ENCODE results near the gene ACAN.

The ACAN gene

GRCh38 chr15:88802250-88802990 is 816 bp upstream of the ACAN start:
- H3K4me3 ChIP-seq (ENCODE audit: low read length) = peak overlapping the region; percentile 66
- WGBS = 16% methylated on average over 19 of the region's 20 CpGs
- H3K27ac ChIP-seq (ENCODE audit: low read depth, low read length) = no peak overlapping the region
- H3K27me3 ChIP-seq (ENCODE audit: insufficient read depth, low read length) = peaks cover 79% of the 10 kb centered on the region
- no peaks in the 10 kb centered on the region for H3K4me1 ChIP-seq (ENCODE audit: insufficient read depth, low read length)
- no peaks in the 10 kb centered on the region for H3K9me3 ChIP-seq (ENCODE audit: insufficient read depth, low read depth, low read length)
- H3K36me3 ChIP-seq (ENCODE audit: insufficient read depth, low read length) = no peaks in the 10 kb centered on the region
- peak overlapping the region; percentile 54 for H3K9ac ChIP-seq (ENCODE audit: low read depth, low read length)

GRCh38 chr15:88802991-88803240 is 320 bp upstream of the ACAN start:
- Histone ChIP-seq H3K27ac (ENCODE audit: low read depth, low read length) (no peak overlapping the region), H3K4me1 (ENCODE audit: insufficient read depth, low read length) (no peaks in the 10 kb centered on the region), H3K9me3 (ENCODE audit: insufficient read depth, low read depth, low read length) (no peaks in the 10 kb centered on the region), H3K4me3 (ENCODE audit: low read length) (peak overlapping the region; percentile 66), H3K27me3 (ENCODE audit: insufficient read depth, low read length) (peaks cover 79% of the 10 kb centered on the region), H3K9ac (ENCODE audit: low read depth, low read length) (peak overlapping the region; percentile 54), H3K36me3 (ENCODE audit: insufficient read depth, low read length) (no peaks in the 10 kb centered on the region)
- WGBS = under 1% methylated on average over 28 of the region's 28 CpGs

GRCh38 chr15:88803920-88804247 is 648 bp downstream of the ACAN start:
- H3K27me3 ChIP-seq (ENCODE audit: insufficient read depth, low read length) = peaks cover 71% of the 10 kb centered on the region
- H3K9me3 ChIP-seq (ENCODE audit: insufficient read depth, low read depth, low read length) = no peaks in the 10 kb centered on the region
- peak overlapping the region; percentile 60 for H3K4me3 ChIP-seq (ENCODE audit: low read length)
- WGBS = 21% methylated on average over 10 of the region's 10 CpGs
- H3K9ac ChIP-seq (ENCODE audit: low read depth, low read length) = no peak overlapping the region
- H3K4me1 ChIP-seq (ENCODE audit: insufficient read depth, low read length) = no peaks in the 10 kb centered on the region
- H3K27ac ChIP-seq (ENCODE audit: low read depth, low read length) = no peak overlapping the region
- no peaks in the 10 kb centered on the region for H3K36me3 ChIP-seq (ENCODE audit: insufficient read depth, low read length)

- WGBS = 83% methylated on average over 10 of the region's 10 CpGs
- Histone ChIP-seq H3K4me3 (ENCODE audit: low read length) (no peak overlapping the region), H3K27ac (ENCODE audit: low read depth, low read length) (no peak overlapping the region), H3K36me3 (ENCODE audit: insufficient read depth, low read length) (no peaks in the 10 kb centered on the region), H3K9me3 (ENCODE audit: insufficient read depth, low read depth, low read length) (no peaks in the 10 kb centered on the region), H3K9ac (ENCODE audit: low read depth, low read length) (no peak overlapping the region), H3K27me3 (ENCODE audit: insufficient read depth, low read length) (peaks cover 67% of the 10 kb centered on the region), H3K4me1 (ENCODE audit: insufficient read depth, low read length) (no peaks in the 10 kb centered on the region)
Observed at GRCh38 chr15:88804257-88804656, 1.0 kb downstream of the ACAN start.

GRCh38 chr15:88805031-88805780 is 2.0 kb downstream of the ACAN start:
- WGBS = 71% methylated on average over 8 of the region's 9 CpGs
- Histone ChIP-seq H3K4me3 (ENCODE audit: low read length) (no peak overlapping the region), H3K27ac (ENCODE audit: low read depth, low read length) (no peak overlapping the region), H3K36me3 (ENCODE audit: insufficient read depth, low read length) (no peaks in the 10 kb centered on the region), H3K9ac (ENCODE audit: low read depth, low read length) (no peak overlapping the region), H3K9me3 (ENCODE audit: insufficient read depth, low read depth, low read length) (no peaks in the 10 kb centered on the region), H3K27me3 (ENCODE audit: insufficient read depth, low read length) (peaks cover 58% of the 10 kb centered on the region), H3K4me1 (ENCODE audit: insufficient read depth, low read length) (no peaks in the 10 kb centered on the region)

GRCh38 chr15:88810446-88810845 is 7.2 kb downstream of the ACAN start:
- Histone ChIP-seq H3K9me3 (ENCODE audit: insufficient read depth, low read depth, low read length) (no peaks in the 10 kb centered on the region), H3K27ac (ENCODE audit: low read depth, low read length) (no peak overlapping the region), H3K9ac (ENCODE audit: low read depth, low read length) (no peak overlapping the region), H3K4me1 (ENCODE audit: insufficient read depth, low read length) (0 out of 2 replicates have a peak, but pooled peaks cover 13% of the 10 kb centered on the region), H3K27me3 (ENCODE audit: insufficient read depth, low read length) (peaks cover 8% of the 10 kb centered on the region), H3K4me3 (ENCODE audit: low read length) (no peak overlapping the region), H3K36me3 (ENCODE audit: insufficient read depth, low read length) (no peaks in the 10 kb centered on the region)
- WGBS = 74% methylated on average over 6 of the region's 6 CpGs

- 72% methylated on average over 4 of the region's 4 CpGs for WGBS
- Histone ChIP-seq H3K9me3 (ENCODE audit: insufficient read depth, low read depth, low read length) (no peaks in the 10 kb centered on the region), H3K36me3 (ENCODE audit: insufficient read depth, low read length) (no peaks in the 10 kb centered on the region)
Observed at GRCh38 chr15:88812133-88812532, 8.9 kb downstream of the ACAN start.

GRCh38 chr15:88813960-88814359 is 10.7 kb downstream of the ACAN start:
- 0 out of 2 replicates have a peak, but pooled peaks cover 13% of the 10 kb centered on the region for H3K4me1 ChIP-seq (ENCODE audit: insufficient read depth, low read length)
- H3K9me3 ChIP-seq (ENCODE audit: insufficient read depth, low read depth, low read length) = no peaks in the 10 kb centered on the region
- 85% methylated on average over 3 of the region's 4 CpGs for WGBS
- no peaks in the 10 kb centered on the region for H3K27me3 ChIP-seq (ENCODE audit: insufficient read depth, low read length)
- H3K4me3 ChIP-seq (ENCODE audit: low read length) = no peak overlapping the region
- H3K27ac ChIP-seq (ENCODE audit: low read depth, low read length) = no peak overlapping the region
- no peak overlapping the region for H3K9ac ChIP-seq (ENCODE audit: low read depth, low read length)
- no peaks in the 10 kb centered on the region for H3K36me3 ChIP-seq (ENCODE audit: insufficient read depth, low read length)

More at GRCh38 chr15:88812133-88812532, 8.9 kb downstream of the ACAN start:
- no peak overlapping the region for H3K9ac ChIP-seq (ENCODE audit: low read depth, low read length)
- no peak overlapping the region for H3K27ac ChIP-seq (ENCODE audit: low read depth, low read length)
- H3K4me1 ChIP-seq (ENCODE audit: insufficient read depth, low read length) = 0 out of 2 replicates have a peak, but pooled peaks cover 13% of the 10 kb centered on the region
- H3K4me3 ChIP-seq (ENCODE audit: low read length) = no peak overlapping the region
- H3K27me3 ChIP-seq (ENCODE audit: insufficient read depth, low read length) = no peaks in the 10 kb centered on the region

GRCh38 chr15:88814393-88814792 is 11.2 kb downstream of the ACAN start:
- no peak overlapping the region for H3K9ac ChIP-seq (ENCODE audit: low read depth, low read length)
- WGBS = 89% methylated on average over 6 of the region's 6 CpGs

GRCh38 chr15:88818920-88819319 is 15.7 kb downstream of the ACAN start:
- 75% methylated on average over 2 of the region's 2 CpGs for WGBS
- Histone ChIP-seq H3K36me3 (ENCODE audit: insufficient read depth, low read length) (no peaks in the 10 kb centered on the region), H3K9me3 (ENCODE audit: insufficient read depth, low read depth, low read length) (no peaks in the 10 kb centered on the region), H3K9ac (ENCODE audit: low read depth, low read length) (no peak overlapping the region), H3K4me1 (ENCODE audit: insufficient read depth, low read length) (no peaks in the 10 kb centered on the region), H3K27me3 (ENCODE audit: insufficient read depth, low read length) (no peaks in the 10 kb centered on the region), H3K27ac (ENCODE audit: low read depth, low read length) (no peak overlapping the region), H3K4me3 (ENCODE audit: low read length) (no peak overlapping the region)

More at GRCh38 chr15:88814393-88814792, 11.2 kb downstream of the ACAN start:
- Histone ChIP-seq H3K9me3 (ENCODE audit: insufficient read depth, low read depth, low read length) (no peaks in the 10 kb centered on the region), H3K27ac (ENCODE audit: low read depth, low read length) (no peak overlapping the region), H3K4me1 (ENCODE audit: insufficient read depth, low read length) (0 out of 2 replicates have a peak, but pooled peaks cover 13% of the 10 kb centered on the region), H3K36me3 (ENCODE audit: insufficient read depth, low read length) (no peaks in the 10 kb centered on the region), H3K27me3 (ENCODE audit: insufficient read depth, low read length) (no peaks in the 10 kb centered on the region), H3K4me3 (ENCODE audit: low read length) (no peak overlapping the region)

GRCh38 chr15:88821993-88822392 is 18.8 kb downstream of the ACAN start:
- no peaks in the 10 kb centered on the region for H3K4me1 ChIP-seq (ENCODE audit: insufficient read depth, low read length)
- no peak overlapping the region for H3K4me3 ChIP-seq (ENCODE audit: low read length)
- no peaks in the 10 kb centered on the region for H3K36me3 ChIP-seq (ENCODE audit: insufficient read depth, low read length)
- no peak overlapping the region for H3K9ac ChIP-seq (ENCODE audit: low read depth, low read length)
- H3K27ac ChIP-seq (ENCODE audit: low read depth, low read length) = no peak overlapping the region
- 90% methylated on average over 5 of the region's 5 CpGs for WGBS
- no peaks in the 10 kb centered on the region for H3K27me3 ChIP-seq (ENCODE audit: insufficient read depth, low read length)
- H3K9me3 ChIP-seq (ENCODE audit: insufficient read depth, low read depth, low read length) = no peaks in the 10 kb centered on the region
